HepG2 (cell line): ENCODE data around the gene XG. TPM values are rescaled to one million over a fixed set of nuclear protein-coding genes. Genes with fewer than 3 reads are reported as not detected.

ENCODE experiments used
- ATAC-seq: fragments of 200-7000 bp; cut with Tn5 transposase; 3 replicates; pipeline ENCODE4 v1.9.1; 2020; ENCODE audit warnings: mild to moderate bottlenecking, moderate library complexity
- BruUV-seq: library from RNA; stranded (reverse); fragments of 400-500 nt; replicated peaks from 2 replicates; lab custom pipeline; 2021; lab: Mats Ljungman, UMichigan
- CTCF ChIA-PET: fragments of 300-600 bp; formaldehyde crosslinking; extraction: SDS; loops from one replicate; lab custom pipeline; 2021; ENCODE audit warnings: low total read pairs, inconsistent platforms, low intra/inter-chr PET ratio; lab: Yijun Ruan, JAX
- POLR2A ChIA-PET: fragments of 350-600 bp; sonication (Branson Sonifier 250); formaldehyde crosslinking; loops from one replicate; lab custom pipeline; 2020; ENCODE audit warnings: antibody characterized with exemption, inconsistent platforms; lab: Yijun Ruan, JAX
- DNase-seq: peaks from one replicate; pipeline ENCODE4 v3.0.0-alpha.2; 2015; ENCODE audit warnings: low spot score
- FAIRE-seq: peaks from 3 replicates; lab custom pipeline; 2011; peaks lifted over from hg19 to GRCh38; lab: Jason Lieb, UNC
- H2AFZ ChIP-seq: one replicate; pipeline ENCODE4 v1.6.1; 2011; ENCODE audit warnings: low read length, inconsistent platforms
- H3K27ac ChIP-seq: fragments of 300-600 bp; 3 replicates; pipeline ENCODE4 v1.8.0; 2011; ENCODE audit warnings: mixed run types, mild to moderate bottlenecking, mixed read lengths, low read length, inconsistent platforms; ENCODE audit not compliant: insufficient read depth; ENCODE audit errors: extremely low read length
- H3K27me3 ChIP-seq, 2 experiments: fragments of 200-600 bp in 1 of 2; 2 replicates in 1 of 2; 3 replicates in 1 of 2; pipeline versions ENCODE4 v1.6.0 to v1.8.0; 2011; ENCODE audit warnings: low read length in 2 of 2, mild to moderate bottlenecking in 2 of 2, moderate library complexity in 2 of 2, inconsistent platforms in 1 of 2; ENCODE audit not compliant: insufficient read depth in 2 of 2, control insufficient read depth in 1 of 2
- H3K36me3 ChIP-seq, 2 experiments: fragments of 200-600 bp in 1 of 2; replicated peaks in 1 of 2; 2 replicates in 1 of 2; 3 replicates in 1 of 2; pipeline versions ENCODE4 v1.5.1 to v1.8.0; 2011; ENCODE audit warnings: low read length in 2 of 2, inconsistent platforms in 1 of 2; ENCODE audit not compliant: insufficient read depth in 2 of 2, control insufficient read depth in 1 of 2
- H3K4me1 ChIP-seq: 2 replicates; pipeline ENCODE4 v1.5.1; 2012; ENCODE audit warnings: low read length, inconsistent platforms; ENCODE audit not compliant: insufficient read depth
- H3K4me2 ChIP-seq: 2 replicates; pipeline ENCODE4 v1.6.0; 2011; ENCODE audit warnings: low read depth, low read length, inconsistent platforms
- H3K4me3 ChIP-seq, 3 experiments: fragments of 200-600 bp in 1 of 3; sonication (generic), shearing (Covaris generic) in 1 of 3; replicated peaks in 1 of 3; 2 replicates each; pipeline ENCODE4 v1.5.1; 2011 to 2016; ENCODE audit warnings: low read length in 3 of 3, inconsistent platforms in 2 of 3, low read depth in 2 of 3, mild to moderate bottlenecking in 2 of 3, control low read depth in 1 of 3, mixed read lengths in 1 of 3; ENCODE audit not compliant: insufficient read depth in 1 of 3
- H3K79me2 ChIP-seq: one replicate; pipeline ENCODE4 v1.6.1; 2011; ENCODE audit warnings: low read length, inconsistent platforms; ENCODE audit not compliant: insufficient read depth
- H3K9ac ChIP-seq: 2 replicates; pipeline ENCODE4 v1.6.0; 2011; ENCODE audit warnings: mild to moderate bottlenecking, low read depth, low read length, inconsistent platforms; ENCODE audit not compliant: insufficient read depth
- H3K9me3 ChIP-seq: 2 replicates; pipeline ENCODE4 v1.5.1; 2012; ENCODE audit warnings: mild to moderate bottlenecking, low read length
- H4K20me1 ChIP-seq: 2 replicates; pipeline ENCODE4 v1.6.0; 2011; ENCODE audit warnings: inconsistent platforms, mild to moderate bottlenecking, low read length, moderate library complexity; ENCODE audit not compliant: insufficient read depth
- DMAP1 ChIP-seq: IDR thresholded peaks from 2 replicates; pipeline ENCODE4 v1.6.1; 2016
- HMG20A ChIP-seq: IDR thresholded peaks from 2 replicates; pipeline ENCODE4 v1.6.1; 2016; ENCODE audit warnings: borderline replicate concordance
- HNRNPH1 ChIP-seq: fragments of 200-400 bp; formaldehyde crosslinking; optimal IDR thresholded peaks from 2 replicates; pipeline ENCODE3; 2017; ENCODE audit warnings: mild to moderate bottlenecking, low read depth, low read length
- MXD4 ChIP-seq: IDR thresholded peaks from 2 replicates; pipeline ENCODE4 v1.6.1; 2016; ENCODE audit warnings: mild to moderate bottlenecking, missing biosample characterization, missing genetic modification reagents
- PCBP1 ChIP-seq: fragments of 200-400 bp; formaldehyde crosslinking; IDR thresholded peaks from 2 replicates; pipeline ENCODE4 v1.6.1; 2017; ENCODE audit warnings: mild to moderate bottlenecking, low read depth, low read length, borderline replicate concordance
- SMAD9 ChIP-seq: sonication (generic); formaldehyde crosslinking; IDR thresholded peaks from 2 replicates; pipeline ENCODE4 v1.5.1; 2020; ENCODE audit warnings: mild to moderate bottlenecking, missing genetic modification reagents
- ZBTB49 ChIP-seq: sonication (generic); formaldehyde crosslinking; IDR thresholded peaks from 2 replicates; pipeline ENCODE4 v1.4.0; 2020; ENCODE audit warnings: missing genetic modification reagents, borderline replicate concordance
- ZMAT5 ChIP-seq: sonication (generic); formaldehyde crosslinking; IDR thresholded peaks from 2 replicates; pipeline ENCODE4 v1.5.0; 2020; ENCODE audit warnings: mild to moderate bottlenecking, low read depth, missing genetic modification reagents, borderline replicate concordance
- ZNF17 ChIP-seq: sonication (generic); formaldehyde crosslinking; IDR thresholded peaks from 2 replicates; pipeline ENCODE4 v1.5.0; 2020; ENCODE audit warnings: mild to moderate bottlenecking, missing genetic modification reagents
- ZNF354B ChIP-seq: sonication (generic); formaldehyde crosslinking; IDR thresholded peaks from 2 replicates; pipeline ENCODE4 v1.8.0; 2022; ENCODE audit warnings: mild to moderate bottlenecking, missing genetic modification reagents
- ZNF432 ChIP-seq: sonication (generic); formaldehyde crosslinking; IDR thresholded peaks from 2 replicates; pipeline ENCODE4 v1.5.0; 2020; ENCODE audit warnings: missing genetic modification reagents, mild to moderate bottlenecking, borderline replicate concordance
- ZNF530 ChIP-seq: sonication (generic); formaldehyde crosslinking; IDR thresholded peaks from 2 replicates; pipeline ENCODE4 v1.5.0; 2020; ENCODE audit warnings: low read depth, mild to moderate bottlenecking, missing genetic modification reagents
- ZNF660 ChIP-seq: sonication (generic); formaldehyde crosslinking; IDR thresholded peaks from 2 replicates; pipeline ENCODE4 v1.5.1; 2020; ENCODE audit warnings: mild to moderate bottlenecking, low read depth, missing genetic modification reagents, borderline replicate concordance
- WGBS: methylation state at CpG from one replicate; pipeline ENCODE4 v1.1.6; 2017; ENCODE audit warnings: low lambda C conversion rate; 5-methylcytosine and 5-hydroxymethylcytosine counted together
- in situ Hi-C: cut with HindIII; loops from 2 replicates; pipeline ENCODE4 v1.10.0; 2017; ENCODE audit warnings: low pct_unique_long_range_greater_than_20kb; ENCODE audit not compliant: extremely low pct_ligation_motif_present
- intact Hi-C: fragments of 100-400 bp; cut with micrococcal nuclease; formaldehyde crosslinking; loops from one replicate; pipeline ENCODE4 v1.10.0; 2022; ENCODE audit not compliant: unreplicated experiment
- polyA plus RNA-seq, 8 experiments: library from polyadenylated mRNA; depleted of rRNA in 3 of 8; stranded (reverse) in 7 of 8; unstranded in 1 of 8; fragments of >200 nt; fragmentation: Illumina TruSeq in 4 of 8; extraction: Trizol in 4 of 8; gene quantifications; 2 replicates each; pipeline versions ENCODE4 v1.2.1 to v1.2.3, GENCODE V29; 2011 to 2016; ENCODE audit warnings: low read depth in 4 of 8, missing spikeins in 1 of 8, mixed read lengths in 1 of 8; ENCODE audit not compliant: insufficient read depth in 1 of 8
- total RNA-seq, 5 experiments: library from RNA; depleted of rRNA; stranded (reverse); fragments of >200 nt; fragmentation: Illumina TruSeq; extraction: Trizol; gene quantifications; 2 replicates each; pipeline ENCODE4 v1.2.3, GENCODE V29; 2016; ENCODE audit warnings: low read depth in 1 of 5
- TF ChIP-seq, protein P1 (sequence below), 2 experiments: IDR thresholded peaks; 2 replicates each; pipeline ENCODE4 v1.6.1; 2011 to 2012; ENCODE audit warnings: low read length in 2 of 2, borderline replicate concordance in 1 of 2, low read depth in 1 of 2, mild to moderate bottlenecking in 1 of 2, moderate library complexity in 1 of 2
- TF ChIP-seq, protein P2 (sequence below): sonication (generic); formaldehyde crosslinking; conservative IDR thresholded peaks from 2 replicates; pipeline ENCODE4 v1.5.0; 2020; ENCODE audit warnings: missing genetic modification reagents

XG gene
- total and polyA plus RNA-seq, 2 of the 13 experiments (the other 11 are each of a cell fraction or from before 2014, with no cell fraction given), result not detected

GRCh38 chrX:2740672-2741071 lies 11.2 kb upstream of the XG start (continued):
- no peak for TF ChIP-seq ZNF530 (CRISPR knock-in tag)
- TF ChIP-seq HMG20A, result no peak
- TF ChIP-seq SMAD9 (CRISPR knock-in tag), result no peak
- TF ChIP-seq ZMAT5, result no peak
- no peak for TF ChIP-seq HNRNPH1
- no peak for TF ChIP-seq ZNF432 (CRISPR knock-in tag)
- TF ChIP-seq ZNF17 (CRISPR knock-in tag), result no peak
- TF ChIP-seq, protein P1, sequence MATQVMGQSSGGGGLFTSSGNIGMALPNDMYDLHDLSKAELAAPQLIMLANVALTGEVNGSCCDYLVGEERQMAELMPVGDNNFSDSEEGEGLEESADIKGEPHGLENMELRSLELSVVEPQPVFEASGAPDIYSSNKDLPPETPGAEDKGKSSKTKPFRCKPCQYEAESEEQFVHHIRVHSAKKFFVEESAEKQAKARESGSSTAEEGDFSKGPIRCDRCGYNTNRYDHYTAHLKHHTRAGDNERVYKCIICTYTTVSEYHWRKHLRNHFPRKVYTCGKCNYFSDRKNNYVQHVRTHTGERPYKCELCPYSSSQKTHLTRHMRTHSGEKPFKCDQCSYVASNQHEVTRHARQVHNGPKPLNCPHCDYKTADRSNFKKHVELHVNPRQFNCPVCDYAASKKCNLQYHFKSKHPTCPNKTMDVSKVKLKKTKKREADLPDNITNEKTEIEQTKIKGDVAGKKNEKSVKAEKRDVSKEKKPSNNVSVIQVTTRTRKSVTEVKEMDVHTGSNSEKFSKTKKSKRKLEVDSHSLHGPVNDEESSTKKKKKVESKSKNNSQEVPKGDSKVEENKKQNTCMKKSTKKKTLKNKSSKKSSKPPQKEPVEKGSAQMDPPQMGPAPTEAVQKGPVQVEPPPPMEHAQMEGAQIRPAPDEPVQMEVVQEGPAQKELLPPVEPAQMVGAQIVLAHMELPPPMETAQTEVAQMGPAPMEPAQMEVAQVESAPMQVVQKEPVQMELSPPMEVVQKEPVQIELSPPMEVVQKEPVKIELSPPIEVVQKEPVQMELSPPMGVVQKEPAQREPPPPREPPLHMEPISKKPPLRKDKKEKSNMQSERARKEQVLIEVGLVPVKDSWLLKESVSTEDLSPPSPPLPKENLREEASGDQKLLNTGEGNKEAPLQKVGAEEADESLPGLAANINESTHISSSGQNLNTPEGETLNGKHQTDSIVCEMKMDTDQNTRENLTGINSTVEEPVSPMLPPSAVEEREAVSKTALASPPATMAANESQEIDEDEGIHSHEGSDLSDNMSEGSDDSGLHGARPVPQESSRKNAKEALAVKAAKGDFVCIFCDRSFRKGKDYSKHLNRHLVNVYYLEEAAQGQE (IDR thresholded peaks at IDR 0.05; ENCODE audit: borderline replicate concordance in 1 of 2, low read depth in 1 of 2, low read length in 2 of 2), result no peak
- TF ChIP-seq MXD4 (CRISPR knock-in tag), result no peak

- H3K79me2 ChIP-seq, result no peaks in the 10 kb centered on the region
- TF ChIP-seq ZNF660 (CRISPR knock-in tag) (no peak), PCBP1 (no peak), ZBTB49 (CRISPR knock-in tag) (no peak), DMAP1 (CRISPR knock-in tag) (no peak), ZNF354B (no peak)
- TF ChIP-seq, protein P2, sequence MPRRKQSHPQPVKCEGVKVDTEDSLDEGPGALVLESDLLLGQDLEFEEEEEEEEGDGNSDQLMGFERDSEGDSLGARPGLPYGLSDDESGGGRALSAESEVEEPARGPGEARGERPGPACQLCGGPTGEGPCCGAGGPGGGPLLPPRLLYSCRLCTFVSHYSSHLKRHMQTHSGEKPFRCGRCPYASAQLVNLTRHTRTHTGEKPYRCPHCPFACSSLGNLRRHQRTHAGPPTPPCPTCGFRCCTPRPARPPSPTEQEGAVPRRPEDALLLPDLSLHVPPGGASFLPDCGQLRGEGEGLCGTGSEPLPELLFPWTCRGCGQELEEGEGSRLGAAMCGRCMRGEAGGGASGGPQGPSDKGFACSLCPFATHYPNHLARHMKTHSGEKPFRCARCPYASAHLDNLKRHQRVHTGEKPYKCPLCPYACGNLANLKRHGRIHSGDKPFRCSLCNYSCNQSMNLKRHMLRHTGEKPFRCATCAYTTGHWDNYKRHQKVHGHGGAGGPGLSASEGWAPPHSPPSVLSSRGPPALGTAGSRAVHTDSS (CRISPR knock-in tag), result no peak
- TF ChIP-seq, all 625 proteins: peak for 0
- ChIA-PET POLR2A (no interaction called here), CTCF (no interaction called here)
- Histone ChIP-seq H2AFZ (no peak overlapping the region), H3K4me1 (peaks cover 6% of the 10 kb centered on the region), H3K4me2 (no peak overlapping the region), H3K4me3 (no peak overlapping the region), H3K9me3 (no peaks in the 10 kb centered on the region), H3K27me3 (no peaks in the 10 kb centered on the region), H3K9ac (no peak overlapping the region), H4K20me1 (no peaks in the 10 kb centered on the region), H3K27ac (no peak overlapping the region), H3K36me3 (peaks cover 3 to 33% of the 10 kb centered on the region in 2 experiments; a peak in 3 of 5 replicates)
- DNase-seq, result no peak
- no peak for ATAC-seq
- no peak for FAIRE-seq
- no TSS peak for BruUV-seq
- WGBS, result 97% methylated on average over 3 of the region's 3 CpGs
- in situ Hi-C loops, result no loop called here
- intact Hi-C loops, result no loop called here
These were observed 10.5 kb upstream of the XG start for GRCh38 chrX:2741386-2741785.
